ENCODE results near the gene KCTD18.

- TF ChIP-seq RFX5 (IDR thresholded peaks at IDR 0.05; ENCODE audit: low read depth, low read length) (no peak), NFYB (IDR thresholded peaks at IDR 0.05; ENCODE audit: insufficient read depth, low read depth, low read length) (no peak)
Observed at GRCh38 chr2:200461846-200462710, 47.8 kb downstream of the KCTD18 start.
